ENCODE measurements around the gene VEGFC.

GRCh38 chr4:176814770-176815169 lies 22.0 kb upstream of the VEGFC start:
- TF ChIP-seq CTCF (IDR thresholded peaks at IDR 0.05; ENCODE audit: insufficient read depth, low read length) (no peak), GABPA (IDR thresholded peaks at IDR 0.05; ENCODE audit: low read depth) (no peak), POLR2AphosphoS5 (IDR thresholded peaks at IDR 0.05; ENCODE audit: low read depth) (no peak), SPI1 (IDR thresholded peaks at IDR 0.05; ENCODE audit: borderline replicate concordance, low read depth) (no peak)
- TF ChIP-seq, protein P1, sequence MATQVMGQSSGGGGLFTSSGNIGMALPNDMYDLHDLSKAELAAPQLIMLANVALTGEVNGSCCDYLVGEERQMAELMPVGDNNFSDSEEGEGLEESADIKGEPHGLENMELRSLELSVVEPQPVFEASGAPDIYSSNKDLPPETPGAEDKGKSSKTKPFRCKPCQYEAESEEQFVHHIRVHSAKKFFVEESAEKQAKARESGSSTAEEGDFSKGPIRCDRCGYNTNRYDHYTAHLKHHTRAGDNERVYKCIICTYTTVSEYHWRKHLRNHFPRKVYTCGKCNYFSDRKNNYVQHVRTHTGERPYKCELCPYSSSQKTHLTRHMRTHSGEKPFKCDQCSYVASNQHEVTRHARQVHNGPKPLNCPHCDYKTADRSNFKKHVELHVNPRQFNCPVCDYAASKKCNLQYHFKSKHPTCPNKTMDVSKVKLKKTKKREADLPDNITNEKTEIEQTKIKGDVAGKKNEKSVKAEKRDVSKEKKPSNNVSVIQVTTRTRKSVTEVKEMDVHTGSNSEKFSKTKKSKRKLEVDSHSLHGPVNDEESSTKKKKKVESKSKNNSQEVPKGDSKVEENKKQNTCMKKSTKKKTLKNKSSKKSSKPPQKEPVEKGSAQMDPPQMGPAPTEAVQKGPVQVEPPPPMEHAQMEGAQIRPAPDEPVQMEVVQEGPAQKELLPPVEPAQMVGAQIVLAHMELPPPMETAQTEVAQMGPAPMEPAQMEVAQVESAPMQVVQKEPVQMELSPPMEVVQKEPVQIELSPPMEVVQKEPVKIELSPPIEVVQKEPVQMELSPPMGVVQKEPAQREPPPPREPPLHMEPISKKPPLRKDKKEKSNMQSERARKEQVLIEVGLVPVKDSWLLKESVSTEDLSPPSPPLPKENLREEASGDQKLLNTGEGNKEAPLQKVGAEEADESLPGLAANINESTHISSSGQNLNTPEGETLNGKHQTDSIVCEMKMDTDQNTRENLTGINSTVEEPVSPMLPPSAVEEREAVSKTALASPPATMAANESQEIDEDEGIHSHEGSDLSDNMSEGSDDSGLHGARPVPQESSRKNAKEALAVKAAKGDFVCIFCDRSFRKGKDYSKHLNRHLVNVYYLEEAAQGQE (IDR thresholded peaks at IDR 0.05; ENCODE audit: insufficient replicate concordance, low read depth): no peak
